Psoas muscle (tissue), 8 donors: Measurements from ENCODE around the gene CD247. TPM values are rescaled to one million over a fixed set of nuclear protein-coding genes. Genes with fewer than 3 reads are reported as not detected.

Experiments
- ATAC-seq, 4 donors: fragments of 200-7000 bp; cut with Tn5 transposase; one replicate each; pipeline ENCODE4 v1.9.1; 2020; ENCODE audit warnings: moderate library complexity in 3 of 4, mild to moderate bottlenecking in 2 of 4
- DNase-seq, 2 donors: peaks; one replicate each; pipeline ENCODE4 v3.0.0-alpha.2; 2020
- H3K27ac ChIP-seq: fragments of 200-600 bp; one replicate; pipeline ENCODE4 v1.8.0; 2022
- H3K27me3 ChIP-seq, 3 donors: fragments of 200-600 bp in 1 of 3; one replicate each; pipeline versions ENCODE4 v1.6.1 to v1.8.0; 2013 to 2022; ENCODE audit warnings: low read length in 2 of 3, mild to moderate bottlenecking in 2 of 3, moderate library complexity in 1 of 3; ENCODE audit not compliant: insufficient read depth in 3 of 3
- H3K36me3 ChIP-seq, 2 donors: fragments of 200-600 bp in 1 of 2; one replicate each; pipeline versions ENCODE4 v1.6.1 to v1.8.0; 2013 to 2022; ENCODE audit warnings: low read depth in 1 of 2, mild to moderate bottlenecking in 1 of 2, moderate library complexity in 1 of 2; ENCODE audit not compliant: insufficient read depth in 1 of 2
- H3K4me1 ChIP-seq: fragments of 200-600 bp; one replicate; pipeline ENCODE4 v1.8.0; 2022
- H3K4me3 ChIP-seq: fragments of 200-600 bp; one replicate; pipeline ENCODE4 v1.8.0; 2022; ENCODE audit warnings: mild to moderate bottlenecking
- H3K9me3 ChIP-seq: fragments of 200-600 bp; one replicate; pipeline ENCODE4 v1.8.0; 2022
- WGBS, 3 donors: extraction: QIAGEN DNeasy Blood & Tissue Kit; methylation state at CpG; one replicate each; pipeline versions ENCODE4 v1.1.6 to v1.1.7; 2013; 5-methylcytosine and 5-hydroxymethylcytosine counted together
- intact Hi-C, 2 donors: fragments of 100-400 bp; cut with DNase I; formaldehyde crosslinking; loops; one replicate each; pipeline versions ENCODE4 v1.11.0 to v1.14.2; 2022
- polyA plus RNA-seq, 3 donors: library from polyadenylated mRNA; stranded (reverse); fragments of 200-250 nt; gene quantifications; one replicate each; pipeline ENCODE4 v1.2.3, GENCODE V29; 2013
- total RNA-seq, 4 donors: library from RNA; stranded (reverse); fragmentation: NEBNext Ultra II Directional in 2 of 4; extraction: Animal tissue kit (Norgen Biotek cat#: 25700) in 2 of 4; gene quantifications; one replicate each; pipeline versions ENCODE4 v1.2.1 to v1.2.4, GENCODE V29; 2021 to 2023
- TF ChIP-seq, protein P1 (sequence below): fragments of 200-600 bp; IDR thresholded peaks from one replicate; pipeline ENCODE4 v1.8.0; 2022; ENCODE audit warnings: antibody characterized with exemption
- donor health status: healthy with polysubstance abuse.
- donor health status: DM: no; HTN: no; CAD: no; lungs with moderate emphysema.
- donor health status: Bipolar disorder and iron deficiency.
- donor health status: healthy.
- donor health status: DM: yes; HTN: yes; CAD: no.
- donor health status: DM: no; HTN: no; CAD: no.
- donor health status: DM: no; HTN: no; CAD: no.
- donor health status: DM: yes; HTN: yes; CAD: no.

CD247 gene
- total and polyA plus RNA-seq, 7 donors: 0.18 to 1.9 (median 0.65) TPM

DNA sequence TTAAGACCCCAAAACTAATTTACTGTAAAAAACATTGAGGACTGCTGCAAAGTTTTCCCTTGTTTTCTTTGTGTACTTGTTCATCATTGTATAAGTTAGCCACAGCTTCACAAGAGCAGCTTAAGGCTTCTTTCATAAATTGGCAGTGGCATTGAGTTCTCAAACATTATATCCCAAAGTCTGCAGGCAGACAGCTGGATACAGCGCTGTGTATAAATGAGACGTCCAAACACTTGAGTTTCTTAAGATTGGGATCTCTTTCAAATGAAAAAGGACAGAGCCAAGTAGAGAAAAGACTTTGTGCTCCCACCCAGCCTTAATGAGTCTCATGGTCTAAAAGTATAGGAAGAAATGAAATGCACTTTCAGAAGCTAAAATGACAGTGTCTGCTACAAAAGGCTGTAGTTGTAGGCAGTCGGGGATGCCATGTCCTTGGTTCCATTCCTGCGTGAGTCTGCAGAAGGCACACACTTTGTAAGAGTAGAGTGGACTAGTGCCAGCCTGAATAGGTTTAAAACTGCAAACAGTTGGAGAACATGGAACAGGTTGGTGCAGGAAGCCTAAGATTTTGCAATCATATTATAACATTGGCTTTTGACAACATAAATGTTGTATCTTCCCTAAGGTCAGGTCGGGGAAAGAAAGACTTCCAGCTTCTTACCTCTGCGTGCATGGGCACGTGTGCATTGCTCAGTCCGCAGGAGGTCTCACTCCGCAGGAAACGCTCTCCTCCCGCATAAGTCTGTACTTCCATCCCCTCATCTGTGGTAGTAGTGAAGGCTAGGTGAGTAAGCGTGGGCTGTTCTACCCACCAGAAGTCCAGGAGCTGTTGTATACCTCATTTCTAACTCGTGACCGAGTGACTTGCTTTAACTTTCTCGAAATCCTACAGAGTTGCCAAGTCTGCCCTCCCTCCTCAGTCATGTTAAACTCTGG is 94.4 kb downstream of the CD247 start:
- no peaks in the 10 kb centered on the region for H3K27me3 ChIP-seq
- ATAC-seq (no peak), DNase-seq (no peak)
- TF ChIP-seq, protein P1, sequence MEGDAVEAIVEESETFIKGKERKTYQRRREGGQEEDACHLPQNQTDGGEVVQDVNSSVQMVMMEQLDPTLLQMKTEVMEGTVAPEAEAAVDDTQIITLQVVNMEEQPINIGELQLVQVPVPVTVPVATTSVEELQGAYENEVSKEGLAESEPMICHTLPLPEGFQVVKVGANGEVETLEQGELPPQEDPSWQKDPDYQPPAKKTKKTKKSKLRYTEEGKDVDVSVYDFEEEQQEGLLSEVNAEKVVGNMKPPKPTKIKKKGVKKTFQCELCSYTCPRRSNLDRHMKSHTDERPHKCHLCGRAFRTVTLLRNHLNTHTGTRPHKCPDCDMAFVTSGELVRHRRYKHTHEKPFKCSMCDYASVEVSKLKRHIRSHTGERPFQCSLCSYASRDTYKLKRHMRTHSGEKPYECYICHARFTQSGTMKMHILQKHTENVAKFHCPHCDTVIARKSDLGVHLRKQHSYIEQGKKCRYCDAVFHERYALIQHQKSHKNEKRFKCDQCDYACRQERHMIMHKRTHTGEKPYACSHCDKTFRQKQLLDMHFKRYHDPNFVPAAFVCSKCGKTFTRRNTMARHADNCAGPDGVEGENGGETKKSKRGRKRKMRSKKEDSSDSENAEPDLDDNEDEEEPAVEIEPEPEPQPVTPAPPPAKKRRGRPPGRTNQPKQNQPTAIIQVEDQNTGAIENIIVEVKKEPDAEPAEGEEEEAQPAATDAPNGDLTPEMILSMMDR: no peak
- no peaks in the 10 kb centered on the region for H3K36me3 ChIP-seq
- no peak overlapping the region for H3K4me3 ChIP-seq
- no peak overlapping the region for H3K27ac ChIP-seq
- 86 to 91% (median 90%) methylated on average over 15 of the region's 15 CpGs for WGBS, 3 donors
- no peaks in the 10 kb centered on the region for H3K9me3 ChIP-seq
- intact Hi-C loops: no loop called here
- H3K4me1 ChIP-seq: peaks cover 11% of the 10 kb centered on the region

DNA sequence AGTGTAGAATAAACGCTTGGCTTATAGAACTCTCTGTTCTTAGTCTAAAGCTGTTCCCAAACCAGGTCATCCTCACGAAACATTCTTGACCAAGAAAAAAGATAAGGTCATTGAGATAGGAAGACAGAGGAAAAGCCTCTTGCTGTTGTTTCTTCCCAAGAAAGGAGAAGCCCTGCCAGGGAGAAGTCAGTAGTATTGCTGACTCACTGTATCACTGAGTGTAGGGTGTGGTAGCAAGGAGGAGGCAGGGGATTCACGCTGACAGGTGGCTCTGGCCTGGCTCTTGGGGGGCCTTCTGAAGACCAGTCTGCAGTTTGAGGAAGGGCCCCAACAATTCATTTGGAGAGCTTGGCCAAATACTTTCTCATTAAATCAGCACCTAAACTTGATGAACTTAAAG is 97.8 kb downstream of the CD247 start:
- TF ChIP-seq, protein P1: no peak
- ATAC-seq (no peak), DNase-seq (no peak)
- 33 to 59% (median 49%) methylated on average over 3 of the region's 3 CpGs for WGBS, 3 donors
- H3K9me3 ChIP-seq: no peaks in the 10 kb centered on the region
- peaks cover 2 to 7% of the 10 kb centered on the region in 2 donors for H3K36me3 ChIP-seq
- no peaks in the 10 kb centered on the region for H3K27me3 ChIP-seq
- intact Hi-C loops: no loop called here
- H3K4me1 ChIP-seq: no peaks in the 10 kb centered on the region
- H3K27ac ChIP-seq: no peak overlapping the region
- no peak overlapping the region for H3K4me3 ChIP-seq

DNA sequence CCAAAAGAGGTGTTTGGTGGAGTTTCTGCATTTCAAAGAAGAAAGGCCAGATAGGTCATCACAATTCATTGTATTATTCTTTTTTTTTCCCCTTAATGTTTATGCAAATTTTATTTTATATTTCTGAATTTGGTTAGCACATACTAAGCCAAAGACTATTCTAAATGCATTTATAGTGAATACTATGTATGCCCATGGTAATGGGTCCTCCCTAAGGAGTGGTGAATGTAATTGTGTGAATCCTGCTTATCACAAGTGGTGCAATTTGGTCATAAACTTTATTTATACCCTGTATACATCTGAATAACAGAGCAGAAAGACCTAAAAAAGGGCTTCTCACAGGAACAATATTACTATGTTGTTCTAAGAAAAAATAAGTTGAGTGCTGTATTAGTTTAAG is 99.1 kb downstream of the CD247 start:
- H3K27me3 ChIP-seq: no peaks in the 10 kb centered on the region
- no peak for ATAC-seq
- peaks cover 2 to 16% of the 10 kb centered on the region in 2 donors for H3K36me3 ChIP-seq
- H3K4me1 ChIP-seq: no peaks in the 10 kb centered on the region
- no peak overlapping the region for H3K27ac ChIP-seq
- DNase-seq: no peak
- TF ChIP-seq, protein P1: no peak
- H3K4me3 ChIP-seq: no peak overlapping the region
- H3K9me3 ChIP-seq: no peaks in the 10 kb centered on the region
- intact Hi-C loops: no loop called here

DNA sequence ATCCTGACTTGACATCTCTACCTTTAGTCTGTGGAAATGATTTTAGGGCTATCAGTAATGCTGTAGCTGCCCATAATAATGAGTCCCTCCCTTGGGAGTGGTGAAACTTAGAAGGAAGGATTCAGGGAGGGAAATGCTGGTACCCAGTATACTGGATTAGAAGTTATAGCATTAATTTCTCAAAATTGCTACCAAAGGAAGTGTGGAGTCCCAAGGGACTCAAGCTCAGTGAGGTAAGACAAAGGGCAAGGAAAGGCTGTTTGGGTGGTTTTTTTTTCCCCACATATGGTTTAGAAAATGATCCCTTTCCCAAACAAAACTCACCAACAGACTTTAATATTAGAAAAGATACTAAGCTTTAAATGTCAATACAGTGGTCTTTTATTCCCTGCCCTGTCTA is 99.9 kb downstream of the CD247 start:
- H3K4me1 ChIP-seq: no peaks in the 10 kb centered on the region
- no peak for DNase-seq
- H3K27ac ChIP-seq: no peak overlapping the region
- intact Hi-C loops: no loop called here
- TF ChIP-seq, protein P1: no peak
- H3K36me3 ChIP-seq: peaks cover 2 to 21% of the 10 kb centered on the region in 2 donors
- no peaks in the 10 kb centered on the region for H3K9me3 ChIP-seq
- H3K4me3 ChIP-seq: no peak overlapping the region
- H3K27me3 ChIP-seq: no peaks in the 10 kb centered on the region
- ATAC-seq: no peak
